Hematopoietic multipotent progenitor cell (in vitro differentiated cells): Measurements from ENCODE around the gene SH2D2A. TPM values are rescaled to one million over a fixed set of nuclear protein-coding genes. Genes with fewer than 3 reads are reported as not detected.
A peak's percentile ranks its signal among the peaks of the same experiment; 100 is the strongest.
"Not testable (repeated sequence)": the region's sequence is repeated elsewhere in the genome, so short reads cannot be mapped to it uniquely, and the experiment has no call there.

Experiments used
- DNase-seq, 3 donors: peaks; one replicate each; pipeline ENCODE4 v3.0.0-alpha.2; 2011 to 2015; ENCODE audit warnings: low read depth in 2 of 3, low spot score in 2 of 3
- total RNA-seq: library from RNA; depleted of rRNA; stranded (reverse); fragments of >200 nt; gene quantifications from one replicate; pipeline ENCODE4 v1.2.3, GENCODE V29; 2012

The SH2D2A gene
- total RNA-seq, 1 donor: 4.3 TPM

DNA sequence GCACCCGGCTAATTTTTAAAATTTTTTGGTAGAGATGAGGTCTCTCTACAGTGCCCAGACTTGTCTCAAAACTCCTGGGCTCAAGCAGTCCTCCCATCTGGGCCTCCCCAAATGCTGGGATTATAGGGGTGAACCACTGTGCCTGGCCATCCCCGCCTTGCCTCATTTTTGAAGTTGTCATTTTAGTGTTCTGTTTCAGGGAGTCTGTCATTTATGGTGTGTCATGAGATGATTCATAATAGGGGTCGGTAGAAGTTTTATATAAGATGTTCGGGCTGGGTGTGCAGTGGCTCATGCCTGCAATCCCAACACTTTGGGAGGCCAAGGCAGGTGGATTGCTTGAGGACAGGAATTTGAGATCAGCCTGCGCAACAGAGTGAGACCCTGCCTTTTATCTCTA lies 40.8 kb downstream of the SH2D2A start:
- no peak for DNase-seq

DNA sequence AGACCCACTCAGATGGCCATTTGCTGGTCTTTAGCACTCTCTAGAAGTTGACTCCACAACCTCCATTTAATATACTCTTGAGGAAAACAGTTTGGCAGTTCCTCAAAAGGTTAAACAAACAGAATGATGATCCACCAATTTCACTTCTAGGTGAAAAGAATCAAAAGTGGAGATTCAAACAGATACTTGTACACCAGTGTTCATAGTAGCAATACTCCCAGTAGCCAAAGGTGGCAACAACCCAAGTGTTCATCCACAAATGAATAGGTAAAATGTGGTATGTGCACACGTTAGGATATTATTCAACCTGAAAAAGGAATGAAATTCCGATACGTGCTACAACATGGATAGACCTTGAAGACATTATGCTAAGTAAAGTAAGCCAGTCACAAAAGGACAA lies 43.0 kb downstream of the SH2D2A start:
- DNase-seq: no peak

DNA sequence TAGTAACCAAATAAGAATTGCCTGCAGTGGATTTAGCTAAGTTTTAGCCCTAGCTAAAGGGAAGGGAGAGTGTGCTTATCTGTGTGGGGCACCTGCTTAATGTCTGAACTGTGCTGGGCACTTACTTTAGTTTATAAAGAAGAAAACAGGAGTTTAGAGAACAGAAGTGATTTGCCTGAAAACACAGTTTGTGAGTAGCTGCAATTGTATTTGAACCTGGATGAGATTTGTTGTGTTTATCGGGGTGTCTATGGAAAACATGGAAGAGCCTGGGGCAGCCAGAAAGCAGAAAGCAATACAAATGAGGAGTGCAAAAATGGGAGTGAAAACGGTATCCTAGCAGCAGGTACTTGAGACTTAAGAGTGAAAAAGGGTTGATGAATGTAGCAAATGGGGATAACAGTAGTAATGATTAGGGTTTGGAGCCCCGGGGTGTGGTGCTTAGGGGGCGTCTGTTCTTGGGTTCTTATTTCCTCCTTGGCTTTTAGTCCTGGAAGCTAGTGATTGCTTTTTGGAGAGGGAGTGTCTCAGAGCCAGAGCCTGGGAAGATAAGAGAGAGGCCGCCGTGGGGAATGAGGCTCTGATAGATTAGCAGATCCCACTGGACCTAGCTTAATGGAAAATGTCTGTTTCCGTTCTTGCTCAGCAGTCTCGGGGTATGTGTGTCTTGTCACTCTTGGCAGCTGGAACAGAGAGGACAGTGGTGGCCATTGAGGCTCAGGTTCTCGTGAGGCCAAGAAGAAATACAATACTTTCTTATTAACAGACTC lies 43.7 kb downstream of the SH2D2A start:
- no peak for DNase-seq

DNA sequence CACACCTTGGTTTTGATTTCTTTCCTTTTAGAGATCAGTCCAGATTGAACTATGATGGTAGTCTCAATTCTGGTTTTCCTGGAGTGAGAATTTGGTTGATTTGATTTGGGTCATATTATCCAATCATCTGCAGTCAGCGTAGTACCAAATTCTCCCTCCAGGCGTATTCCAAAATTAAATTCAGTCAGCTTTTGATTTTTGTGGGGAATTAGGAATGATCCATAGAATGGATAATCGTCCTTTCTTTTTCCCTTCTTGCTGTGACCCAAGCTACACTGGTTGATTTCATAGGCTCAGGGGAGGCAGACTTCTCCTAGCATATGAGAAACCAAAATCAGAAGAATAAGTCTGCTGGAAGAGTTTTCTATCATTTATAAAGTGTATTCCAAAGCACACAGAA lies 44.4 kb downstream of the SH2D2A start:
- no peak for DNase-seq

DNA sequence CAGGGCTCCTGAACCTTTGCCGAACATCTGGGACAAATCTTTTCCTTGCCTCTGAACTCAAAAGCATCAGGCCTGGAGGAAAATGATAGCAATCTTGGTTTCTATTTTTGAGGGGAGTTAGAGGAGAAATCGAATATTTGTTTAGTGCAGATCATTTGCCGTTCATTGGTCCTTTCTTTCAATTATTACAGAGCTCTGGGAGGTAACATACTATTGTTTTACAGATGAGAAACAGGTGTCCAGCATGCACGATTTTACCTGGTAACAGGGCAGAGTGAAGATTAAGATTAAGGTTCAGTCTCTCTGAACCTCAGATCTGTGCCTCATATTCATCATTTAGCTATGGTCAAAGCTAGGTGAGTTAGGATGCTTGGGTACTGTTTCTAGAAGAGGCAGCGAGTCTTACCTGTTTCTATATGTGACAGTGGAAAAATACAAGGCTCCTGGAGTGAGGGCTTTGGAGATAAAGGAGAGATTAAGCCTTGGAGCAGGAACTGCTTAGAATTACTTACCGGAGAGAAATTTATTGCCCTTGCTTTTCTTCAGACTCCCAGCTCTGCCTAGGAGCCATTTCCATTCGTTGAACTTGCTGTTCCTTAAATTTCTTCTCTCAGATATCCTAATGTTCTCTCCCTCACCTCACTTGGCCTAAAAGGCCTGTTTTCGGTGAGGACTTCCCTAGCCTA lies 47.9 kb downstream of the SH2D2A start:
- no peak for DNase-seq

DNA sequence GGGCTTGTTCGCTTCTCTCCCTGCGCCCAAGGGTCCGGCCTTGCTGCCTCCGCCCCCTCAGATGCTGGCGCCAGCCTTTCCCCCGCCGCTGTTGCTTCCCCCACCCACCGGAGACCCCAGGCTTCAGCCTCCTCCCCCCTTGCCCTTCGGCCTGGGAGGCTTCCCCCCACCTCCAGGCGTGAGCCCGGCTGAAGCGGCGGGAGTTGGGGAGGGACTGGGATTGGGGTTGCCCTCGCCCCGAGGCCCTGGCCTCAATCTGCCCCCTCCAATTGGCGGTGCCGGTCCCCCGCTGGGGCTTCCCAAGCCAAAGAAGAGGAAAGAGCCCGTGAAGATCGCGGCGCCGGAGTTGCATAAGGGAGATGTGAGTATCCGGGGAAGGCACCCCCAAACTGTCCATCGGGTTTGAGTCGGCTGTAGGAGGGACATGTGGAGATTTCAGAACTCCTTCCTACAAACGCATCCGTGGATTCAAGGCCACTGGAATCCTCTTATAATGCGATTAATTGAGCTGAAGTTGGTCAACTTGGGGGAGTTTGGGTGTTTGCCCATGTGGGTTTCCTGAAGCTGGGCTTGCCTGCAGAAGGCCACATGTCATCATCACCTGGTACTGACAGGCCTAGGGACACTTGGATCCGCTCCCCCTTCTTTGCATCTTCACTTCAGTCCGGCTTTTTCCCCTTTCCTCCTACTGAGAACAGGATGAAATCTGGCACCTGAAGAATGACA lies 48.6 kb downstream of the SH2D2A start:
- peak in 2 of 3 donors; percentile 47 to 50 for DNase-seq

DNA sequence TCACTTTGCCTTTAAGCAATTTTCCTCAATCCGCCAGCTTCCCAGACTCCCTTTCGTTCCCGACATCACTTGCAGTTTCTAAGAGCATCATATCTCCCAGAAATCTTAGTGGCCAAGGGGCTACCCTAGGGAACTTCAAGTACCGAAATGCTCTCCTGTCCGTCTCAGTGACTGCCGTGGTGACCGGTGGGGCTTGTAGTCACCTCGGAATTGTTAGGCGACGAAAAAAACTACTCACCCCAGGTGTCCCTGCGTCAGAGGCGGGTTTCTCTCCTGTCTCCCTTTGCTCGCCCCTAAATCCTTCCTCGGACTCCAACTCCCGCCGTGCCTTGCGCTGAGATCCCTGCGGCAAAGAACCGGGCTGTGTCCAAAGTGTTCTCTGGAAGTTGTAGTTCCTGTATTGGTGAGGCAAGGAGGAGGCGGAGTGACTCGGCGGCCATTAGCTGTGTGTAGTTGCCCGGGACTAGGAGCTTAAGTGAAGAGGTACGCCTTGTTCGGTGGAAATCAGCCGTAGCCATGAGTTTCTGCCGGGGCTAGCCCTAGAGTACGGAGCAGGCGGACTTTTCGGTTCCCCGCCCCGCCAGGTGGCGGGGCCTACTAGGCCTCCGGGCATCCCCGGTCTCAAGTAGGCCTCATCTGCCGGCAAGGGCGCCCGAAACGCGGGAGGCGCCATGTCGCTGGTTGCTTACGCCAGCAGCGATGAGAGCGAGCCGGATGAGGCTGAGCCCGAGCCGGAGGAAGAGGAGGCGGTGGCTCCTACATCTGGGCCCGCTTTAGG lies 49.4 kb downstream of the SH2D2A start, which contains the start of gene PRCC:
PRCC (plus strand) TSS at position 435 of the 778 bp plus-strand sequence; CDS start at position 672, 237 bp downstream.
- peak; percentile 87 to 100 (median 100) for DNase-seq

DNA sequence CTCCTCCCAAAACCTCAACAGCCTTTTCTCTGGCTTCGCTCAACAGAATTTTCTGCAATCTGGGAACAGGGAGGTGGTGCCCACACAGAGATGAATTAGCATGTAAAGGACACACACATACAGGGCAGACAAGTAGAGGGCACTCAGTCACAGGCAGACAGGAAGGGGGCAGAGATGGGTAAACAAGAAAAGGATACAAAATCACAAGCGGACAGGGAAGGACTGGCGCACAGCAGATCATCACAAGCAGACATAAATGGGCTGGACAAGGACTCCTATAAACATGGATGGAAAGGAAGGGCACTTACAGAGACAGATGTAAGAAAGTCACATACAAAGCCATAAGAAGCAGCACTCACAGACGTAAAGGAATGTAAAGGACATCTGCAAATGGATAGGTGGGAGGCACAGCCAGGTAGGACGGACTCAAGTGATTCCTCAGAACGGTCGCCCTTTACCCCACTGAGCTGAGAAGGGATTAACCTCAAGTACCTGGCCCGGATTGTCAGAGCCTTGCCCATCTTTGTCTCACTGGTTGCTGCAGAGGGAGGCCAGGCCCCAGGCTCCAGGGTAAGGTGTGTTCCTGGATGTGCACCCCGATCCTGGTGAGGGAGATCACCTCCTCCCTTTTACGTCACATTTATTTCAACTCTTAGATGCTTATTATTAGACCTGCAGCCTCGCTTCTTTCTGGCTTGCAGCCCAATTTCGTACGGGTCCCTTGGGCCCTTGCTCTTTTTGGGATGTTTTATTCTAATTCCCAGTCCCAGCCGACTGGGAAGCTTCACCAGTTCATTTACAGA lies 50.1 kb downstream of the SH2D2A start:
- no peak for DNase-seq

DNA sequence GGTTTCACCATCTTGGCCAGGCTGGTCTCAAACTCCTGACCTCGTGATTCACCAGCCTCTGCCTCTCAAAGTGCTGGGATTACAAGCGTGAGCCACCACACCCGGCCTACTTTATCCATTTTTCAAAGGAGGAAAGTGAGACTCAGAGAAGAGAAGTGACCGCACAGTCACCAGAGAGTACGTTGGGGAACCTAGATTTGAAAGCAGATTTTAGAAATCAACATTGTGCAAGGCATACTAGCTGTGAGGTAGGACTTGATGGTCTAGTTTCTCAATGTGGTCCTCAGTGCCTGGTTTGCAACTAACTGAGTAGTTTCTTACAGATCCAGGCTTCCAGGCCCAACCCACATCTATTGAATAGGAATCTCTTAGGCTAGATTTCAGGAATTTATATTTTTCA lies 51.0 kb downstream of the SH2D2A start:
- no peak for DNase-seq

DNA sequence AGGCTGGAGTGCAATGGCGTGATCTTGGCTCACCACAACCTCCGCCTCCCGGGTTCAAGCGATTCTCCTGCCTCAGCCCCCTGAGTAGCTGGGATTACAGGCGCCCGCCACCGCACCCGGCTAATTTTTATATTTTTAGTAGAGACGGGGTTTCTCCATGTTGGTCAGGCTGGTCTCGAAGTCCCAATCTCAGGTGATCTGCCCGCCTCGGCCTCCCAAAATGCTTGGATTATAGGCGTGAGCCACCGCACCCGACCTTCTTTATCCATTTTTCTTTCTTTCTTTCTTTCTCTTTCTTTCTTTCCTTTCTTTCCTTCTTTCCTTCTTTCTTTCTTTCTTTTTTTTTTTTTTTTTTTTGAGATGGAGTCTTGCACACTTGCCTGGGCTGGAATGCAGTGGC lies 51.5 kb downstream of the SH2D2A start:
- not testable (repeated sequence) for DNase-seq

DNA sequence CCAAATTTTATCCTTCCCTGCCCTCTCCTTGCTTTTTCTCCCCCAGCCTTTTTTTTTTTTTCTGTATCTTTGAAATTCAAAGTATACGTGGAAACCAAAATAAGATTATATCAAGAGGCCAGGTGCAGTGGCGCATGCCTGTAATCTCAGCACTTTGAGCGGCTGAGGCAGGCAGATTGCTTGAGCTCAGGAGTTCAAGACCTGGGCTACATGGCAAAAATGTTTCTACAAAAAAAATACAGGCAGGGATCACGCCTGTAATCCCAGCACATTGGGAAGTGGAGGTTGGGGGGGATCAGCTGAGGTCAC lies 55.9 kb downstream of the SH2D2A start:
- no peak for DNase-seq

DNA sequence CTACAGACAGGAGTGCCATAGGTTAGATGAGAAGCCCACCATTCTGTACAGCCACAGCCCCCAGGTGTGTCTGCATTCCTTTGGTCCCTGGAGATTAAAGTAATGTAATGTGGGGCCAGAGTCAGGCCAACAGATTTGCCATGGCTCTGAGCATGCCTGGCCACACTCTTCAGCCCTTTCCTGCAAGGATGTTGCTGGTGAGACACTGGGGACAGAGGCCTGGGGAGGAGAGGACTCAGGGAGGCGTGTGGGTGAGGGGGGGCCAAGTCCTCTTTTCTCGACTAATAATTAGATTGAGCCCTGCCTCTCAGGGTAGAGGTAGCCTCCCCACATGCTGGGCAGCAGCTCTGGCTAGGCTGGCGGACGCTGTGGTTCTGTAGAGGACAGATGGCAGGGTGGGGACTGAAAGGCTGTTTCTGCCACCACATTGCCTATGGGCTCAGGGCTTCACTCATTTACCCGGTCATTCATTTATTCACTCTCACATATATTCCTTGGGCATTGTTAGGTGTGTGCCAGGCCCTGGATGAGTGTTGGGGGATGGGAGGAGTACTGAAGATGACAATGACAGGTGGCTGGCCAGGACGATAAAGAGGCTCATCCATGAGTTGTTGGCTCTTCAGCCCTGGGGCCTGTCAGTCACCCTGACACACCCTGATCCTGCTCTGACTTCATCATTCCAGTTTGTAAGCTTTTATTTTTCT lies 56.4 kb downstream of the SH2D2A start:
- no peak for DNase-seq

DNA sequence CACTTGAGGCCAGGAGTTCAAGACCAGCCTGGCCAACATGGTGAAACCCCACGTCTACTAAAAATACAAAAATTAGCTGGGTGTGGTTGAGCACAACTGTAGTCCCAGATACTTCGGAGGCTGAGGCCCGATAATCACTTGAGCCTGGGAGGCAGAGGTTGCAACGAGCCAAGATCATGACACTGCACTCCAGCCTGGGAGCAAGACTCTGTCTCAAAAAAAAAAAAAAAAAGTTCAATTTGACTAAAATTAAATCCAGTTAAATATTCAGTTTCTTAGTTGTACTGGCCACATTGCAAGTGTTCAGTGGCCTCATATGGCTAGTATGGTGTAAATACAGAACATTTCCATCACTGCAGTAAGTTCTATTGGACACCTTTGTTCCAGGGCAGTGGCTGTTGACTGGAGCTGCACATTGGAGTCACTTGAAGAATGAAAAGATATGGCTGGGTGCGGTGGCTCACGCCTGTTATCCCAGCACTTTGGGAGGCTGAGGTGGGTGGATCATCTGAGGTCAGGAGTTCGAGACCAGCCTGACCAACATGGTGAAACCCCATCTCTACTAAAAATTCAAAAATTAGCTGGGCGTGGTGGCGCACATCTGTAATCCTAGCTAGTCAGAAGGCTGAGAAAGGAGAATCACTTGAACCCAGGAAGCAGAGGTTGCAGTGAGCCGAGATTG lies 58.9 kb downstream of the SH2D2A start:
- DNase-seq: not testable (repeated sequence)

DNA sequence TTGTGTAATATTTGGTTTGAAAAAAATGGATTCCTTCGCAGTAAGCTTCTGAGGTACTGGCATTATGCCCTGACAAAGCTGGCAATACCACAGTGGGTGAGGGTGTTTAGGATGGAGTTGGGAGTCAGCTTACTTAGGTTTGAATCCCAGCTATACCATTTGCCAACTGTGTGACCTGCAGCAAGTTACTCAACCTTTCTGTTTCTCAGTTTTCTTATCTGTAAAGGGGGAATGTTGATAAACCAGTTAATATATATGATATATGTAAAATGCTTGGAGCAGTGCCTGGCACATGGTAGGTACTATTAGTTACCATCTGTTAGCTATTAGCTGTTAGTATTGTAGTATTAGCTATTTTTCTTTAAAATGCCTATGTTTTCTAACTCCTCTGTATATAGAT lies 60.3 kb downstream of the SH2D2A start:
- no peak for DNase-seq

Other genes starting within 250 kb of the SH2D2A start
- 1.9 TPM for gene IQGAP3, start 244.3 kb downstream of the SH2D2A start, total RNA-seq
- 15.3 TPM for gene TTC24, start 237.1 kb downstream of the SH2D2A start, total RNA-seq
- gene NAXE, start 225.1 kb downstream of the SH2D2A start, total RNA-seq: 61.4 TPM
- gene GPATCH4, start 215.4 kb downstream of the SH2D2A start, total RNA-seq: 11.8 TPM
- under 0.01 TPM for gene HAPLN2, start 197.4 kb downstream of the SH2D2A start, total RNA-seq
- under 0.01 TPM for gene BCAN, start 174.7 kb downstream of the SH2D2A start, total RNA-seq
- gene NES, start 139.4 kb downstream of the SH2D2A start, total RNA-seq: under 0.01 TPM
- gene CRABP2, start 111.3 kb downstream of the SH2D2A start, total RNA-seq: 0.27 TPM
- gene METTL25B, start 88.4 kb downstream of the SH2D2A start, total RNA-seq: 12.9 TPM
- 19.7 TPM for gene ISG20L2, start 88.1 kb downstream of the SH2D2A start, total RNA-seq
- gene MRPL24, start 75.8 kb downstream of the SH2D2A start, total RNA-seq: 16.2 TPM
- gene HDGF, start 65.2 kb downstream of the SH2D2A start, total RNA-seq: 68.1 TPM
- 23.2 TPM for gene PRCC, start 49.3 kb downstream of the SH2D2A start, total RNA-seq
- under 0.01 TPM for gene INSRR, start 42.3 kb upstream of the SH2D2A start, total RNA-seq
- 7.5 TPM for gene NTRK1, start 44.0 kb upstream of the SH2D2A start, total RNA-seq
- 12.7 TPM for gene PEAR1, start 76.9 kb upstream of the SH2D2A start, total RNA-seq
- not detected for gene LRRC71, start 103.8 kb upstream of the SH2D2A start, total RNA-seq
- 14.5 TPM for gene ARHGEF11, start 228.9 kb upstream of the SH2D2A start, total RNA-seq